HG03571 (cell line): Measurements from ENCODE around the gene NEURL3.
"Not testable (repeated sequence)": the region's sequence is repeated elsewhere in the genome, so short reads cannot be mapped to it uniquely, and the experiment has no call there.

ENCODE experiments used
- ATAC-seq: cut with Tn5 transposase; IDR thresholded peaks from one replicate; pipeline ENCODE4 v1.9.1; 2021; ENCODE audit not compliant: unreplicated experiment

Gene NEURL3

GRCh38 chr2:96508521-96509113 lies 3.5 kb upstream of the NEURL3 start:
- no peak for ATAC-seq

GRCh38 chr2:96507957-96508520 lies 2.9 kb upstream of the NEURL3 start:
- ATAC-seq = no peak

GRCh38 chr2:96506907-96507240 lies 1.7 kb upstream of the NEURL3 start:
- no peak for ATAC-seq

GRCh38 chr2:96506016-96506906 lies 1.1 kb upstream of the NEURL3 start:
- ATAC-seq = no peak

GRCh38 chr2:96503637-96504243 lies 1.4 kb downstream of the NEURL3 start:
- no peak for ATAC-seq

GRCh38 chr2:96502891-96503636 lies 2.1 kb downstream of the NEURL3 start:
- no peak for ATAC-seq

GRCh38 chr2:96501886-96502810 lies 3.0 kb downstream of the NEURL3 start:
- ATAC-seq = no peak

GRCh38 chr2:96501471-96501874 lies 3.7 kb downstream of the NEURL3 start:
- peak; percentile 58 for ATAC-seq

- ATAC-seq = no peak
These were observed 4.6 kb downstream of the NEURL3 start for GRCh38 chr2:96500385-96501066.

- no peak for ATAC-seq
These were observed 5.8 kb downstream of the NEURL3 start for GRCh38 chr2:96499061-96499960.

- not testable (repeated sequence) for ATAC-seq
These were observed 6.5 kb downstream of the NEURL3 start for GRCh38 chr2:96498611-96499010.

GRCh38 chr2:96498021-96498431 lies 7.1 kb downstream of the NEURL3 start:
- ATAC-seq = no peak

- no peak for ATAC-seq
These were observed 9.1 kb downstream of the NEURL3 start for GRCh38 chr2:96495982-96496629.

- ATAC-seq = no peak
These were observed 11.0 kb downstream of the NEURL3 start for GRCh38 chr2:96494188-96494587.

- no peak for ATAC-seq
These were observed 12.1 kb downstream of the NEURL3 start for GRCh38 chr2:96493072-96493471.

- ATAC-seq = no peak
These were observed 13.2 kb downstream of the NEURL3 start for GRCh38 chr2:96491860-96492497.

GRCh38 chr2:96489663-96490062 lies 15.5 kb downstream of the NEURL3 start:
- no peak for ATAC-seq
